Upper lobe of left lung (tissue), 6 donors: Measurements from ENCODE around the gene MYCBPAP. TPM values are rescaled to one million over a fixed set of nuclear protein-coding genes. Genes with fewer than 3 reads are reported as not detected.

ENCODE experiments used
- ATAC-seq, 2 donors: fragments of 200-7000 bp; cut with Tn5 transposase; one replicate each; pipeline ENCODE4 v1.9.1; 2022; ENCODE audit warnings: mild to moderate bottlenecking in 2 of 2, moderate library complexity in 2 of 2; ENCODE audit not compliant: low FRiP score in 2 of 2
- DNase-seq, 2 donors: peaks; one replicate each; pipeline ENCODE4 v3.0.0-alpha.2; 2019 to 2020
- H3K27ac ChIP-seq, 4 donors: fragments of 200-600 bp; sonication (generic); one replicate each; pipeline ENCODE4 v1.5.1; 2016 to 2019
- H3K27me3 ChIP-seq, 4 donors: fragments of 200-600 bp; sonication (generic); one replicate each; pipeline ENCODE4 v1.5.1; 2017 to 2019
- H3K36me3 ChIP-seq, 4 donors: fragments of 200-600 bp; sonication (generic); one replicate each; pipeline ENCODE4 v1.5.1; 2016 to 2019
- H3K4me1 ChIP-seq, 4 donors: fragments of 200-600 bp; sonication (generic); one replicate each; pipeline ENCODE4 v1.5.1; 2018 to 2019
- H3K4me3 ChIP-seq, 4 donors: fragments of 200-600 bp; sonication (generic); one replicate each; pipeline ENCODE4 v1.5.1; 2017 to 2019; ENCODE audit warnings: mild to moderate bottlenecking in 2 of 4, moderate library complexity in 1 of 4
- H3K9me3 ChIP-seq, 4 donors: fragments of 200-600 bp; sonication (generic); one replicate each; pipeline ENCODE4 v1.5.1; 2018 to 2019
- EP300 ChIP-seq, 4 donors: sonication (generic); formaldehyde crosslinking; IDR thresholded peaks; one replicate each; pipeline ENCODE4 v1.5.1; 2017; ENCODE audit warnings: antibody characterized with exemption in 4 of 4, control low read depth in 2 of 4
- POLR2A ChIP-seq, 4 donors: fragments of 450-650 bp; IDR thresholded peaks; one replicate each; pipeline ENCODE4 v1.5.1; 2016 to 2017; ENCODE audit warnings: antibody characterized with exemption in 4 of 4, mild to moderate bottlenecking in 2 of 4
- POLR2AphosphoS5 ChIP-seq, 2 donors: sonication (generic); formaldehyde crosslinking; IDR thresholded peaks; one replicate each; pipeline ENCODE4 v1.5.1; 2017; ENCODE audit warnings: antibody characterized with exemption in 2 of 2
- WGBS, 2 donors: methylation state at CpG; one replicate each; pipeline ENCODE4 v1.1.5; 2017 to 2018; 5-methylcytosine and 5-hydroxymethylcytosine counted together
- total RNA-seq, 6 donors: library from RNA; depleted of rRNA in 4 of 6; stranded (reverse); fragments of >200 nt in 4 of 6; gene quantifications; one replicate each; pipeline versions ENCODE4 v1.1.0 to v1.2.1, GENCODE V29; 2016 to 2021
- TF ChIP-seq, protein P1 (sequence below), 6 experiments: fragments of 450-650 bp in 4 of 6; fragments of 200-600 bp in 2 of 6; sonication (generic) in 2 of 6; IDR thresholded peaks; one replicate each; pipeline ENCODE4 v1.5.1; 2016 to 2019; ENCODE audit warnings: antibody characterized with exemption in 6 of 6
- donor health status: DM: no; HTN: no; CAD: no; lungs with moderate emphysema.
- donor health status: DM: no; HTN: yes; CAD: no; lungs with severe emphysema.

Gene MYCBPAP
- total RNA-seq, 6 donors from 2014 or later: 1.0 to 14.7 (median 4.2) TPM

DNA sequence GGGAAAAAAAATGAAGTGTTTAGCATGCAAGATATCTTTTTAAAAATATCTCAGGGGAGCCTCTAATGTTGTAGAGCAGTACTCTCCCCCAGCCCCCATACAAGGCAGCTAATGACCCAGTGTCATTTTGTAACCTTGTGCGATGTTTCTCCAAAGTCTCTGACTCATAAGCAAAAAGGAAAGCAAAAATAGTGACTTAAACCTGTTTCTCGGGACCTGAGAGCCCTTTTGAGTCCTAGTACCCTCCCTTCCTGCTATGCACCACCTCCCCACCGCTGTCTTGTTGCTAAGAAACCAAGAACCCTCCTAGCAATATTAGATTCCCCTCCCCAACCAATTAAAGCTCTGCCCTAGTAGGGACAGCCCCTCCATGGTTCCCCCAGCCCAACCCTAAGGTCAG lies 2.8 kb downstream of the MYCBPAP start:
- no peak for TF ChIP-seq POLR2A (IDR thresholded peaks at IDR 0.05)
- TF ChIP-seq POLR2AphosphoS5 (IDR thresholded peaks at IDR 0.05): no peak
- TF ChIP-seq, protein P1, sequence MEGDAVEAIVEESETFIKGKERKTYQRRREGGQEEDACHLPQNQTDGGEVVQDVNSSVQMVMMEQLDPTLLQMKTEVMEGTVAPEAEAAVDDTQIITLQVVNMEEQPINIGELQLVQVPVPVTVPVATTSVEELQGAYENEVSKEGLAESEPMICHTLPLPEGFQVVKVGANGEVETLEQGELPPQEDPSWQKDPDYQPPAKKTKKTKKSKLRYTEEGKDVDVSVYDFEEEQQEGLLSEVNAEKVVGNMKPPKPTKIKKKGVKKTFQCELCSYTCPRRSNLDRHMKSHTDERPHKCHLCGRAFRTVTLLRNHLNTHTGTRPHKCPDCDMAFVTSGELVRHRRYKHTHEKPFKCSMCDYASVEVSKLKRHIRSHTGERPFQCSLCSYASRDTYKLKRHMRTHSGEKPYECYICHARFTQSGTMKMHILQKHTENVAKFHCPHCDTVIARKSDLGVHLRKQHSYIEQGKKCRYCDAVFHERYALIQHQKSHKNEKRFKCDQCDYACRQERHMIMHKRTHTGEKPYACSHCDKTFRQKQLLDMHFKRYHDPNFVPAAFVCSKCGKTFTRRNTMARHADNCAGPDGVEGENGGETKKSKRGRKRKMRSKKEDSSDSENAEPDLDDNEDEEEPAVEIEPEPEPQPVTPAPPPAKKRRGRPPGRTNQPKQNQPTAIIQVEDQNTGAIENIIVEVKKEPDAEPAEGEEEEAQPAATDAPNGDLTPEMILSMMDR (IDR thresholded peaks at IDR 0.05): no peak
- no peak for TF ChIP-seq EP300 (IDR thresholded peaks at IDR 0.05)
- no peak for ATAC-seq
- H3K4me1 ChIP-seq: peaks cover 6 to 16% (median 9%) of the 10 kb centered on the region in 4 donors
- 45 to 48% methylated on average over 3 of the region's 3 CpGs for WGBS, 2 donors
- no peak for DNase-seq
- no peaks in the 10 kb centered on the region for H3K27me3 ChIP-seq
- no peaks in the 10 kb centered on the region for H3K9me3 ChIP-seq
- no peak overlapping the region for H3K27ac ChIP-seq
- H3K36me3 ChIP-seq: no peaks in the 10 kb centered on the region
- H3K4me3 ChIP-seq: no peak overlapping the region

DNA sequence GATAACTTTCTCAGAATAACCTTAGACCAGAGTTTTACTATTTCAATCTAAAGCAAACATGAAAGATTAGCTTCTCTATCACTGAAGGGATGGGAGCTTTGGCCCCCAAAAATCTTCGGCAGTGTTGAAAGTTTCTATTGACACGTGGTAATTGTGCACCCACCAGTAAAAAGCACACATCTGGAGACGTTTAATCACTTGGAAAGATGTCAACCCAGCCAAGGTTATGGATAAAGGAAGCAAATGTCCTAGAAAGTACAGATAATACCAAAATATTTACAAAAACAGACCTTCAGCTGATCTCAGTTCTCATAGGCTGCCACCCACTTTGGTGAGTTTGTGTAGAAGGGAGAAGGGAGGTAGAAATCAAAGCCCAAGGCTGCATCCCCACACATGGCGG lies 5.3 kb downstream of the MYCBPAP start:
- TF ChIP-seq, protein P1 (IDR thresholded peaks at IDR 0.05): no peak
- no peak for TF ChIP-seq EP300 (IDR thresholded peaks at IDR 0.05)
- no peak for DNase-seq
- Histone ChIP-seq H3K9me3 (no peaks in the 10 kb centered on the region), H3K4me1 (peaks cover 6 to 8% (median 7%) of the 10 kb centered on the region in 4 donors), H3K27me3 (no peaks in the 10 kb centered on the region), H3K27ac (no peak overlapping the region), H3K36me3 (no peaks in the 10 kb centered on the region), H3K4me3 (no peak overlapping the region)
- no peak for ATAC-seq
- WGBS, 2 donors: 64 to 80% methylated on average over 4 of the region's 4 CpGs

DNA sequence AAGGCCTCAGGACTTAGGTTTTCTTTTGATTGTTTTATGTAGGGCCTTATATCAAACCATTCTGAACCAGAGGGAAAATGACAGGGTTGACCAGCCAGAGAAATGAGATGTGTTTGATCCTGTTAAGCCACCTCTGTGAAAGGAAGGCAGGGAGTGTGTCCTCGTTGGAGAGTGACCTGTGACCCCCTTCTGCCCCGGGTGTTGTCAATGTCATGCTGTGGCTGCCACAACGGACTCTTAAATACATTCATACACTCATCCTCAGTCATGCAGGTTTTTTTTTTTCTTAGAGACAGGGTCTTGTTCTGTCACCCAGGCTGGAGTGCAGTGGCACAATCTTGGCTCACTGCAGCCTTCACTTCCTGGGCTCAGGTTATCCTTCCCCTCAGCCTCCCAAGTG lies 6.1 kb downstream of the MYCBPAP start:
- 74 to 80% methylated on average over 3 of the region's 3 CpGs for WGBS, 2 donors
- H3K4me1 ChIP-seq: no peaks in the 10 kb centered on the region
- no peak for DNase-seq
- ATAC-seq: no peak
- H3K27ac ChIP-seq: no peak overlapping the region
- H3K36me3 ChIP-seq: no peaks in the 10 kb centered on the region
- no peaks in the 10 kb centered on the region for H3K9me3 ChIP-seq
- H3K27me3 ChIP-seq: no peaks in the 10 kb centered on the region
- TF ChIP-seq POLR2AphosphoS5 (IDR thresholded peaks at IDR 0.05) (no peak), POLR2A (IDR thresholded peaks at IDR 0.05) (no peak), EP300 (IDR thresholded peaks at IDR 0.05) (no peak)
- TF ChIP-seq, protein P1 (IDR thresholded peaks at IDR 0.05): no peak
- no peak overlapping the region for H3K4me3 ChIP-seq

DNA sequence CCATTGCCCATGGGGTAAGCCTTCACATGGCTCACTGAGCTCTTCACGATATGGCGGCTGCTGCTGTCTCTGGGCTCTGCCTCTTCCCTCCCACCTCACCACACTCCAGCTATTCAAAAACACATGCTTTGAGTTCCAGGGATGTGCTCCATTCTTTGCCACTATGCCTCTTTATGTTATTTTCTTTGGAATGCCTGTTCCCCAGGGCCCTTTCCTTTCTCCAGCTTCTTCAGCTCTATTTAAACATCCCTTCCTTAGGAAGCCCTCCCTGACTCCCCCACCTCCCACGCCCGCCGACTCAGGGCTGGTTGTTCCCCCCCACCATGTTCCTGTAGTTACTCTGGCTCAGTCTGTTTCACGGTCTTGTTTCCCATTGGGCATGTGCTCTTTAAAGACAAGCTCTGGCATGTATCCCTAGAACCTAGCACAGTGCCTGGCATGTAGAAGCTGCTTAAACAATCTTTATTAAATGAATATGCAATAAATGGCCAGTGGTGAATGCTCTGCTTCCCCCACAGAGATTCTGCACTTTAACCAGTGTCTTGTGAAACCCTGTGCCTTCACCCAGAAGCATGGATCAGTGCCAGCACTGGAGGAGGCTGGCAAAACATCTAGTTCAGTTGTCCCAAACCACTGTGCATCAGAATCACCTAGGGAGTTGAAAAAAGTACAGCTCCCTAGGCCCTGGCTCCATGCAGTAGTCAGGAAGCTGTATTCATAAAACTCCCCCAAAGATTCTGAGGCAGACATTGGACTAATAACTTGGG lies 6.9 kb downstream of the MYCBPAP start:
- DNase-seq: no peak
- TF ChIP-seq POLR2AphosphoS5 (IDR thresholded peaks at IDR 0.05) (no peak), EP300 (IDR thresholded peaks at IDR 0.05) (no peak), POLR2A (IDR thresholded peaks at IDR 0.05) (no peak)
- TF ChIP-seq, protein P1 (IDR thresholded peaks at IDR 0.05): no peak
- Histone ChIP-seq H3K27me3 (no peaks in the 10 kb centered on the region), H3K4me3 (no peak overlapping the region), H3K27ac (no peak overlapping the region), H3K4me1 (no peaks in the 10 kb centered on the region), H3K9me3 (no peaks in the 10 kb centered on the region), H3K36me3 (no peaks in the 10 kb centered on the region)
- no peak for ATAC-seq
- WGBS, 2 donors: 75 to 76% methylated on average over 6 of the region's 6 CpGs

DNA sequence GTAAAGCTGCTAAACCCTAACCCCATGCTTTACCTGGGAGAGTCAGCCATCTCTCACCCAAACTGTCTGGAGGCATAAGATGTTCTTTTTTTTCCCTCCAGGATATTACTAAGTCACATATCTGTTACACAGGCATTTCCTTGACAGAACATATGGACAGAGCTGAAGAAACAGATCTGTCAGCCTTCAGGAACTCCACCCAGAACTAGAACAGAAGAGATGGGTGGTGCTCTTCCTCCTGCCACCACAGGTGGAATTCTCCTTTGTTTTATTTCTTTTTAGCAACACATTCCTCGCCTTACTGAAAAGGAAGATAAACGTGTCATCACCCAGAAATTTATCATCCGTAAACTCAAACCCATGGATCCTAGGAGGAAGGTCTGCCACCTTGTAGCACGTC lies 8.8 kb downstream of the MYCBPAP start:
- Histone ChIP-seq H3K4me3 (no peak overlapping the region), H3K4me1 (no peaks in the 10 kb centered on the region), H3K9me3 (no peaks in the 10 kb centered on the region), H3K27me3 (no peaks in the 10 kb centered on the region), H3K27ac (no peak overlapping the region), H3K36me3 (no peaks in the 10 kb centered on the region)
- 50 to 66% methylated on average over 4 of the region's 4 CpGs for WGBS, 2 donors
- no peak for ATAC-seq
- DNase-seq: no peak
- TF ChIP-seq, protein P1 (IDR thresholded peaks at IDR 0.05): no peak
- no peak for TF ChIP-seq POLR2AphosphoS5 (IDR thresholded peaks at IDR 0.05)
- TF ChIP-seq EP300 (IDR thresholded peaks at IDR 0.05): no peak
